Occipital lobe (tissue), 2 donors: Measurements from ENCODE around the gene DYRK1A. TPM values are rescaled to one million over a fixed set of nuclear protein-coding genes. Genes with fewer than 3 reads are reported as not detected.
"Not testable (repeated sequence)": the region's sequence is repeated elsewhere in the genome, so short reads cannot be mapped to it uniquely, and the experiment has no call there.

ENCODE experiments used
- DNase-seq: peaks from one replicate; lab custom pipeline; 2025; lab: John Stamatoyannopoulos, UW
- total RNA-seq: library from RNA; depleted of rRNA; stranded (reverse); fragments of >200 nt; gene quantifications from one replicate; pipeline ENCODE4 v1.2.3, GENCODE V29; 2014

Gene DYRK1A
- total RNA-seq, 1 donor from 2014 or later, result 174 TPM

- DNase-seq, result no peak
These were observed 160.5 kb downstream of the DYRK1A start for GRCh38 chr21:37527103-37527502.

- no peak for DNase-seq
These were observed 161.1 kb downstream of the DYRK1A start for GRCh38 chr21:37527716-37528115.

DNA sequence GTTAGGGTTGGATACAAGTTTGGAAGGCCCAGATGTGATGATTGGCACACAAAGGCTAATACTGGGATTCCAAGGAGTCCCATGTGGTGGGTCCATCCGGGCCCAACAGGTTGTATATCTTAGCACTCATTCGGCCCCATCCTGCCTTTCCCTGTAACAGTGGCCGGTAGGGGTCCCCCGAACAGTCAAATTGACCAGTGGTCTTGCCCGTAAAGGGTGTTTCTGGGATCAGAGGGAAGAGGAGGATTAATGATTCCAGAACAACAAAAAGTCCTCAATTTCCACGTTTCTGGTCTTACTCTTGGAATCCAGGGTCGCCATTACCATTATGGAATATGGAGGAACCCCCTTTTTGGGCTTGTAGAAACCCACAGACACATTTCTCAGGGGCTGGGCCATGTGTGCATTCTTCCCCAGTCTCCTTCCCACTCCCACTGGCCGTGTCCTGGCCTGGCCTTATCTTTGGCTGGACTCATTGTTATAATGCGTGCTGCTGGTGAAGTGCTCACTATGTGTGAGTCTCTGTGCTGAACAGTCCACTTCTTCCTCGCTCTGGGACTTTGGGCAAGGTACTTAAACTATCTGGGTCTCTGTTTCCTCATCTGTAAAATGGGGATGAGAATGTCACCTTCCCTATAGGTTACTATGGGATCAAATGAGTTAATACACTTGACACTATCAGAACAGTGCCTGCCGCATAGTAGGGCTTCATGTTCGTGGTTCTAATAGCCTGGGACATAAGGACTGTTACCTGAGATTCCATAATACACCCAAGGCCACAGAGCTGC is 161.8 kb downstream of the DYRK1A start:
- DNase-seq, result no peak

DNA sequence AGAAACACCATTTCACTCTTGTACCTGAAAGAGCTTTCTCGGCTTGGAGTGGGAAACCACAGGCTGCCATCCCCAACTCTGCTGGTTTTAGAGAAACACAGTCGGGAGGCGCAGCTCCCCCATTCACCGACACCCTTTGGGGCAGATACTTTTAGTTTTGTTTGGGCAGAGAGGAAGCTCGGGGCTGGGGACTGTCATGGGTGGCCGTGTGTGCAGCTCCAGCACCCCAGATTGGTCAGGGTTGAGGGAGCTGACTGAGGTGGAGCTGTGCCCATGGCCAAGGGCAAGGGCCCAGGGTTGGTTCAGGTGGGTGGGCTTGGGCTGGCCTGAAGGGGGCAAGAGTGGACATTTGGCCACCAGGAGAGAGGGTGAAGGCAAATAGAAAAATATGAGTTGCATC is 163.1 kb downstream of the DYRK1A start:
- no peak for DNase-seq

- DNase-seq, result no peak
These were observed 164.4 kb downstream of the DYRK1A start for GRCh38 chr21:37530901-37531351.

DNA sequence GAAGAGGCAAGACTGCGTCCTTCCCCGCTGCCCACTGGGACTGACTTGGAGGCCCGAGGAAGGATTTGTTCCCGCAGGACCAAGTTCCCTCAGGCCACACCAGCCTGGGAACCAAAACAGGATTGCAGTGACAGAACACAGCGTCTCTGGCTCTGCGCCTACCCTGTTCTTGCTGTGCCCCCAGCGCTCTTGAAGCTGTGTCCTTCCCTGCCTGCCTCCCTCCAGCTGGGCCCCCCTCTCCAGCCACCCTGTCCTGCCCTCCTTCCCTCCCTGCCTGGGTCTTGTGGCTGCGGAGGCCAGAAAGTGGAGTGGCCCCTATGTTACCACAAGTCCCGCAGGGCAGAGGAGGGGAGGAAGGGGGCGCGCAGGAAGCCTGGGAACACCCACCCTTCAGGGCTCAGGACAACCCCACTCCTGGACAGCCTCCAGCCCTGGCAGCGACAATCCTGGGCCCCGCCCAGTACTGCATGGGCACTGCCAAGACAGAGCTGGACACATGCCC is 164.9 kb downstream of the DYRK1A start:
- DNase-seq, result no peak

- DNase-seq, result no peak
These were observed 166.6 kb downstream of the DYRK1A start for GRCh38 chr21:37532868-37533780.

DNA sequence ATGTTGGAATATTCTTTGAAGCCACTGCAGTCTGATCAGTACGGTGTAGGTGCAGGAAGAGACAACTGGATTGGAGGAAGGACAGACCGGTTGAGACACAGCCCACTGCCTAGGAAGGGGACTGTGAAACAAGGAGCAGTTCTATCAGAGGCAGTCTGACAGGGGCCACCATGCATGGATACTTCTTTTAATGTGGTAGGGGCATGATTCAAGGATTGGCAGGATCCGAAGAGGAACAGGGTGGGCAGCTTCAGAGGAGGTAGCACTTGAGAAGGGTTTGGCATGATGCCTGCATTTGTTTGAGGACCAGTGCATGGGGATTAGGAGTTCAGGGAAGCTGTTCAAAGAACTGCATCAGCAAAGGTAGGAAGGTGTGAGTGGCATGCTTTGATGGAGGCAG is 167.9 kb downstream of the DYRK1A start:
- no peak for DNase-seq

DNA sequence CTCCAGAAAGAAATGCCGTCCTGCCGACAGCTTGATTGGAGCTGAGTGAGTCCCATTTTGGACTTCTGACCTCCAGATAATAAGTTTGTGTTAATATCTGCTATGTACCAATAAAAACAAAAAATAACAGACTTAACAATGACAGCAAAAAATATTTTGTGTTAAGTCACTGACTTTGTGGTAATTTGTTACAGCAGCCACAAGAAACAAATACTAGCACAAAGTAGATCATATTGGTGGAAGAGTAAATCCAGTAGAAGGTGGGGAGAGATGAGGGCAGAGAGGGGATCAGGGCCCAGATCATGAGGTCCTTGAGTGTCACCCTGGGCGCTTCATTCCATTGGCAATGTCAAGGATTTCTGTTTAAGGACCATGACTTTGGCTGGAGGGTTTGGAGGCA is 168.6 kb downstream of the DYRK1A start:
- DNase-seq, result no peak

- DNase-seq, result no peak
These were observed 169.1 kb downstream of the DYRK1A start for GRCh38 chr21:37535672-37536071.

DNA sequence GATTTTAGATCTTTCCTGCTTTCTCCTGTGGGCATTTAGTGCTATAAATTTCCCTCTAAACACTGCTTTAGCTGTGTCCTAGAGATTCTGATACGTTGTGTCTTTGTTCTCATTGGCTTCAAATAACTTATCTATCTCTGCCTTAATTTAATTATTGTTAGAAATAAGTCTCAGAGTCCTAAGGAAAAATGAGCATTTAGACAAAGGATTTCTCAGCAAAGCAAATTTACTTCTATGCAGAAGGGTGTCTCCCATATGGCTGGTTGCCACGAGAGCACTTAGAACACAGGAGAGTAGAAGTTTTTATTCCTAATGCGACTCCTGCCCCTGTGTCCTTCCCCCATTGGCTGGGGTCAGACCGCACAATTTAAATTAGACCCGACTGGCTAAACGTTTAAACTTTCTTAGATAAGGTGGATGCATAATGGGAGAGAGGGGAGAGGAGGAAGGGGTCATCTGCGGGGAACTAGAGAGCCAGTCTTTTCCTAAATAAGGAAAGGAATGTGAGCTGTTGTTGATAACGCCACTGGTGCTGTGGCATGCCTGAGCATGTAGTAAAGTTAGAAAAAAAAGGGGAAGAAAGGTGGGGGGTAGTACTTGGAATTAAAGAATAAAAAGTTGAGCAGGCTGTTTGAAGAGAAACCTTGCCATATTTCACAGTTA is 170.2 kb downstream of the DYRK1A start:
- DNase-seq, result no peak

GRCh38 chr21:37537391-37537996 is 170.9 kb downstream of the DYRK1A start:
- DNase-seq, result no peak

DNA sequence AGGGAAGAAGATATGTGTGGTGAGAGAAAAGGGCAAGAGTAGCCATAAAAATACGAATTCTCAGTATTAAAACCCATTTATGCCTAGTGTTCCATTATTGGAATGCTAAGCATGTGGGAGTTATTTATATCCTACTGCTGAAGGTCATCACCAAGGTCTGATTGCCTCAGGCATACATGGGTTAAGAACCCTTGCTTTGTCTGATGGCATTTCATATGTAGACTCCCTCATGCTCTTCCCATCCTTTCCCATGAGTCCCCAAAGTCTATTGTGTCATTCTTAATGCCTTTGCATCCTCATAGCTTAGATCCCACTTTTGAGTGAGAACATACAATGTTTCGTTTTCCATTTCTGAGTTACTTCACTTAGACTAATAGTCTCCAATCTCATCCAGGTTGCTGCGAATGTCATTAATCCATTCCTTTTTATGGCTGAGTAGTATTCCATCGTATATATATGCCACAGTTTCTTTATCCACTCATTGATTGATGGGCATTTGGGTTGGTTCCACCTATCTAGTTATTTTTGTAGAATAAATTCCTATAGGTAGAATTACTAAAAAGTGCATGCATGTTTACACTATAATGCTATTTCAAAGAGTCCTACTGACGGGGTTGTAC is 172.5 kb downstream of the DYRK1A start:
- no peak for DNase-seq

DNA sequence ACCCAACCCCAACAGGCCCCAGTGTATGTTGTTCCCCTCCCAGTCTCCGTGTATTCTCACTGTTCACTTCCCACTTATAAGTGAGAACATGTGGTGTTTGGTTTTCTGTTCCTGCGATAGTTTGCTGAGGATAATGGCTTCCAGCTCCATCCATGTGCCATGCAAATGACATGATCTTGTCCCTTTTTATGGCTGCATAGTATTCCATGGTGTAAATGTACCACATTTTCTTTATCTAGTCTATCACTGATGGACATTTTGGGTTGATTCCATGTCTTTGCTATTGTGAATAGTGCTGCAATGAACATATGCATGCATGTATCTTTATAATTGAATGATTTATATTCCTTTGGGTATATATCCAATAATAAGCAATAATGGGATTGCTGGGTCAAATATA is 174.6 kb downstream of the DYRK1A start:
- not testable (repeated sequence) for DNase-seq

DNA sequence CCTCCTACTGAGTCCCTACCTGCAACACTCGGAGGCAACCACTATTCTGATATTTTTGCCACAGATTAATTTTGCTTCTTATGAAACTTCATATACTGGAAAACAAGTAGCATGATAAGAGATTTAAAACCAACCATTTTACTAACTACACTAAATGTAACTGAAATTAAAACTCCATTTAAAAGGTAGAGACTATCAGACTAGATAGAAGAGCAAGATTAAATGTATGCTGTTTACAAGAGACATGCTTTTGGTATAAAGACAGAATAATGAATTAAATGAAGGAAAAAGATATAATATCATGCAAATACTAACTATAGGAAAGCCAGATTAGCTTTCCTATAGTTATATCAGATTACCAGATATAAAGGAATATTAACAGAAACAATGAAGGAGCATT is 175.9 kb downstream of the DYRK1A start:
- no peak for DNase-seq

DNA sequence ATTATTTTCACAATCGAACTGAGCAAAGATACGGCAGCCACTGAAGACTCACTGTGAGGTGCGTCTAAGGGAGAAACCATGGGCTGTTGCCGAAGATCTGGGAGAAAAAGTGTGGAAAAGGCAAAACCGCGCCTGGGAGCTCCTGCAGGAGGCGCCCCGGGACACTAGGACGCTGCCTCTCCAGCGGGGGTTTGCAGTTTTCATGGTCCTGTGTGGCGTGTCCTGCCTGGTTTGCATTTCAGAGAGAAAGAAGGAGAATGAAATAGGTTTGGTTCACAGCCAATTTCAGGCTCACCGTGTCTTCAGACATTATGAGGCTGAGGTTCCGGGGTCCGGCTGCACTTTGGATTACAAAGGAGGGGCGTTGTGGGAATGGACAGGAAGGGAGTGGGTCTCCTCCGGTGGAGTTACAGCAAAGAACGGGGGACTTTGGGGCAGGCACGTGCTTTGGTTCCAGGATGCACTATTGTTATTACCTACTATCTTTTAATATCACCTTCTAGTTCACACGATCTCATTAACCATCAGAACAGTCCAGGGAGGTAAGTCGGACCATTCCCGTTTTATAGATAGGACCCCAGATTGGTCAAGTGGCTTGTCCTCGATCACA is 179.8 kb downstream of the DYRK1A start:
- DNase-seq, result no peak

DNA sequence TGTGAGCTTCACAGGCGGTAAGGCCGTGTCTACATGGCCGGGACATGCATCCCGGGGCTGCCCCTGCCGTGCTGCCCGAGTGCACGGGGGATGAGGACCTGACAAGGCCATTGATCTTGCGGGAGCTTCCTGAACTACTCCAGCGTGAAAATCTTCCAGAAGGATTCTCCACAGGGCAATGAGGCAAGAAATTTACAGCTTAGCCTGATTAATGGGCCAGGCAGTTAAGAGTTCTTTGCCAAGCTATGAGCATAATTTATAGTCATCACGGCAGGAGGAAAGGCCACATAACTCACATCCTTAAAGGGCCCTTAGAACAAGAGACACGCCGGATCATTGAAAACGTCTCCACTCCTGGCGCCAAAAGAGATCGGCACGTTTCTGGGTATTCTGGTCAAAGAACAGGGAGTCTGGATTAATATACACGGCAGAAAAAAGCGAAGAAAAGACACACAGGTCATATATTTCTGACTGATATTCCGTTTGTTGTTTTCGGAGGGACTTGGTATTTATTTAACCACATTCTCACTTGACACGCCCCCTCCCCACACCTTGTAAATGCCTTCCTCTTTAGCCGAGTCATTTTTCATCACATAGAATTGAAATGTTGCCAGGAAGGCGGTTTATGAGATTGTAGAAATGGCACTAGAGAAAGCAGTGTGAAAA is 180.5 kb downstream of the DYRK1A start:
- DNase-seq, result no peak

GRCh38 chr21:37547615-37548200 is 181.1 kb downstream of the DYRK1A start:
- no peak for DNase-seq

DNA sequence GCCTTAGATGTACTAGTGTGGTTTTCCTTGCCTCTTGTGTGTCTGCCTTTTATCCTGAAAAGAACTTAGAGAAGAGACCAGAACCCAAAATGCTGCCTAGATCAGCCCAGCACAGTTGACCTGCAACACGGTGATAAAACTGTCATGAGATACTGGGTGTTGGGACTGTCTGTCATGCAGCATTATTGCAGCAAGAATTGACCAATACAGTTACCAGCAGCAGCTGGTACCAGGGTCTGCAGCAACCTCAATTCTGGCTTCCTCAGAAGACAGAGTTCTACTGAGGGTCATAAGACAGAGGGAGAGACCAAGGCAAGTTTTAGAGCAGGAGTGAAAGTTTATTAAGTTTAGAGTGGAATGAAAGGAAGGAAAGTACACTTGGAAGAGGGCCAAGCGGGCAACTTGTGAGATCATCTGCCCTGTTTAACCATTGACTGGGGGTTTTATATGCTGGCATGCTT is 182.0 kb downstream of the DYRK1A start:
- DNase-seq, result no peak
